NCI-H146 treated with DMSO at 0.1 percent for 48 hours (cell line): ENCODE results near the gene PMM2.

ENCODE experiments used
- DNase-seq: peaks from one replicate; lab custom pipeline; 2025; ENCODE audit not compliant: unreplicated experiment; lab: John Stamatoyannopoulos, UW

Gene PMM2

GRCh38 chr16:8849411-8850011, 51.9 kb downstream of the PMM2 start:
- no peak for DNase-seq

GRCh38 chr16:8850279-8850885, 52.7 kb downstream of the PMM2 start:
- no peak for DNase-seq

GRCh38 chr16:8851761-8852403, 54.2 kb downstream of the PMM2 start:
- no peak for DNase-seq

GRCh38 chr16:8852534-8852933, 54.9 kb downstream of the PMM2 start:
- DNase-seq: no peak

GRCh38 chr16:8853150-8853549, 55.5 kb downstream of the PMM2 start:
- no peak for DNase-seq

GRCh38 chr16:8853611-8854010, 56.0 kb downstream of the PMM2 start:
- no peak for DNase-seq

GRCh38 chr16:8854298-8854948, 56.8 kb downstream of the PMM2 start:
- no peak for DNase-seq

- DNase-seq: no peak
Observed at GRCh38 chr16:8855051-8855786, 57.6 kb downstream of the PMM2 start.

GRCh38 chr16:8855972-8856371, 58.3 kb downstream of the PMM2 start:
- DNase-seq: no peak

GRCh38 chr16:8858994-8859912, 61.6 kb downstream of the PMM2 start:
- no peak for DNase-seq

- no peak for DNase-seq
Observed at GRCh38 chr16:8859913-8860881, 62.6 kb downstream of the PMM2 start.

GRCh38 chr16:8861563-8862308, 64.1 kb downstream of the PMM2 start:
- DNase-seq: no peak

- DNase-seq: no peak
Observed at GRCh38 chr16:8862309-8863130, 64.9 kb downstream of the PMM2 start.

GRCh38 chr16:8863594-8864424, 66.2 kb downstream of the PMM2 start:
- no peak for DNase-seq

- no peak for DNase-seq
Observed at GRCh38 chr16:8864480-8865110, 67.0 kb downstream of the PMM2 start.

GRCh38 chr16:8865145-8865882, 67.7 kb downstream of the PMM2 start:
- no peak for DNase-seq
